VCaP (cell line): ENCODE measurements around the gene SLC22A1.
A peak's percentile ranks its signal among the peaks of the same experiment; 100 is the strongest.

Experiments used
- H3K27ac ChIP-seq: fragments of 450-650 bp; 2 replicates; pipeline ENCODE4 v1.5.1; 2017
- TF ChIP-seq, protein P1 (sequence below): fragments of 450-650 bp; conservative IDR thresholded peaks from 2 replicates; pipeline ENCODE4 v1.5.1; 2017; ENCODE audit warnings: mild to moderate bottlenecking, moderate library complexity

SLC22A1 gene

DNA sequence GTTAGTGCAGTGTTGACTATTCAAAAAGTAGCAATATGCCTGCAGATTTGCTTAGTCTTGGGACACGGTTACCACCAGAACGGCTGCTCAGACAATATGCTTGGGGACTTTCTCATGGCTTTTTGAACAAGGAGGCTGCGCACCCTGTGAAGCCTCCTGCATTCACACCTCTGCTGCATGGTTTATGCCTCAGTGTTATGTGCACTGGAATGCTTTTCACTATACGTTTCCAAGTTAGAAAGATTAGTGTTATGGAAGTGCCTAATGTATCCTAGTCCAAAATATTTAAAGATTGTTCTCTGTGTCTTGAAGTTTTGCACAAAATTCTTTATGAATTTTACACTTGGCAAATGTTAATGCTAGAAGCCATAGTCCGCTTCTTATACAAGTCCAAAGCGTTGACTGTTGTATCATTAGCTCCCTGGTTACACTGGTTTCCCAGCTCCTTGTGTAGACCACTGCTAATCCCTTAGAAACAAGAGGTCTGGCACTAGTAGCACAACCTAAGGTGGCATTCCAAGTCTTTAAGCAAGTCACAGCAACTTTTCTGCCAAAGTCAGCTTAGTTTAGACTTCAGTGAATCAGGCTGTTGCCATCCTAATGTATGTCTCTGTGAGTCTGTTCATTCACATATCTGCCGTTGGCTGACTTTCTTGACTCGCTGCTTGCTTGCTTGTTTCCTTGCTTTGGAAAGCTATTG lies 26.3 kb upstream of the SLC22A1 start:
- TF ChIP-seq, protein P1, sequence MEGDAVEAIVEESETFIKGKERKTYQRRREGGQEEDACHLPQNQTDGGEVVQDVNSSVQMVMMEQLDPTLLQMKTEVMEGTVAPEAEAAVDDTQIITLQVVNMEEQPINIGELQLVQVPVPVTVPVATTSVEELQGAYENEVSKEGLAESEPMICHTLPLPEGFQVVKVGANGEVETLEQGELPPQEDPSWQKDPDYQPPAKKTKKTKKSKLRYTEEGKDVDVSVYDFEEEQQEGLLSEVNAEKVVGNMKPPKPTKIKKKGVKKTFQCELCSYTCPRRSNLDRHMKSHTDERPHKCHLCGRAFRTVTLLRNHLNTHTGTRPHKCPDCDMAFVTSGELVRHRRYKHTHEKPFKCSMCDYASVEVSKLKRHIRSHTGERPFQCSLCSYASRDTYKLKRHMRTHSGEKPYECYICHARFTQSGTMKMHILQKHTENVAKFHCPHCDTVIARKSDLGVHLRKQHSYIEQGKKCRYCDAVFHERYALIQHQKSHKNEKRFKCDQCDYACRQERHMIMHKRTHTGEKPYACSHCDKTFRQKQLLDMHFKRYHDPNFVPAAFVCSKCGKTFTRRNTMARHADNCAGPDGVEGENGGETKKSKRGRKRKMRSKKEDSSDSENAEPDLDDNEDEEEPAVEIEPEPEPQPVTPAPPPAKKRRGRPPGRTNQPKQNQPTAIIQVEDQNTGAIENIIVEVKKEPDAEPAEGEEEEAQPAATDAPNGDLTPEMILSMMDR: no peak
- H3K27ac ChIP-seq: no peak overlapping the region

DNA sequence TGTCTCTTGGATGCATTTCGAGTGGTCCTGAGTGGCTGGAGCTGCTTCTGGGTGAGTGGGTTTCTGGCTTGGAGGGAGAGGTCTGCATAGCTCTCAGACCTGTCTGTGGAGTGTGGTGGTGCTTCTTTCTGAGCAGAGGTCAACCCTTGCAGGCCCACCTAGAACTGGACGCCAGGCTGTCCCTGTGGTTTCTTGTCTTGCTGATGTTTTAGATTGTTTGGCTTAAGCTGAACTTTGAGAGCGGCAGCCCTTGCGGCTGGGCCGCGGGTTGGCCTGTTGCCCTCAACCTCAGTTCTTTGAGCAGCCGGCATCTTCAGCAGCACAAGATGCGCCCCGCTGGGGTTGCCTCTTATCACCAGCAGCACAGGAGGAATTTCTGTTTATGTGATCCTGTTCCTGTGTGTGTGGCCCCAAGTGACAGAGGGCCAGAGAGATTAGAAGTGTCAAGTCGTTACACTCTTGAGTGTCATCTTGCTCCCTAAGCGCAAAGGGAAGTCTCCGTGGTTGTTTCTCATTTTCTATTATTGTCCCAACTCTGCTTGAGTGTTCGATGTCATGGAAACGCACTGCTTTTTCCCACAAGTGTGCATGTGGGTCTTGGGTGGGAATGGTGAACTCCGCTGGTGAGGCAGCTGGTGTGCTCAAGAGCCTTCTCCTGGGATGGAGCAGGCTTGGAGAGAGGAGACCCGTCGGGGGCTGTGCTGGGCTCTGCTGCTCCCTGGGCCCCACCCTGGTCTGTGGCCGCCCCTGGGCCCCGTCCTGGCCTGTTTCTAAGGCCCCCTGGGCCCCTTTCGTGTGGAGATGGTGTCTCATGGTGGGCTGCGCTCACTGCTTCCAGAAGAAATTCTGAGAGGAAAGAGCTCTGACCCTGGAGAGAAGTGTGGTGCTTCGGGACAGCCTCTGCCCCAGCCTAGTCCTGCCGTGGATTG lies 20.1 kb upstream of the SLC22A1 start:
- TF ChIP-seq, protein P1: no peak
- no peak overlapping the region for H3K27ac ChIP-seq

- TF ChIP-seq, protein P1: no peak
- no peak overlapping the region for H3K27ac ChIP-seq
Observed at GRCh38 chr6:160102399-160102798, 19.2 kb upstream of the SLC22A1 start.

GRCh38 chr6:160102956-160103824 lies 18.4 kb upstream of the SLC22A1 start:
- TF ChIP-seq, protein P1: peak; percentile 51; the same call in 1 of the 2 replicates
- H3K27ac ChIP-seq: no peak overlapping the region

- TF ChIP-seq, protein P1: no peak
- no peak overlapping the region for H3K27ac ChIP-seq
Observed at GRCh38 chr6:160103825-160104100, 17.9 kb upstream of the SLC22A1 start.

GRCh38 chr6:160104821-160105517 lies 16.6 kb upstream of the SLC22A1 start:
- TF ChIP-seq, protein P1: no peak

More at GRCh38 chr6:160104821-160105517, 16.6 kb upstream of the SLC22A1 start:
- H3K27ac ChIP-seq: no peak overlapping the region
